ENCODE data around the gene COPG1. TPM values are rescaled to one million over a fixed set of nuclear protein-coding genes. Genes with fewer than 3 reads are reported as not detected.
A peak's percentile ranks its signal among the peaks of the same experiment; 100 is the strongest.

The COPG1 gene
- total RNA-seq, 1 donor from 2014 or later, result 65.4 TPM

DNA sequence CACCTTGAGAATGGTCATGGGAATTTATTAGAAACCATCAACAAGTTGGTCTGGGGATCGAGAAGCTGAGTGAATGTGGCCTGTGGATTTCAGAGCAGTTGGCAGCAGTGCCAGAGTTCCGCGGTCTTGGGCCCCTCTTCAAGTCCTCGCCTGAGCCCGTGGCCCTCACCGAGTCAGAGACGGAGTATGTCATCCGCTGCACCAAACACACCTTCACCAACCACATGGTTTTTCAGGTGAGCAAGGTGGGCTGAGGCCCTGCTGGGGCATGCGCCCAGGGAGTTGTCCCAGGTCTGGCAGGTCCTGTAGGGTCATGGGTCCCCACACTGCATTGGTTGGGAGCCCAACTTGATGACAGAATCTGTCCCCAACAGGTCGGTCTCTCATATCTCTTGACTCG is 22.3 kb downstream of the COPG1 start:
- H3K4me1 Mint-ChIP-seq, result no peaks in the 10 kb centered on the region
- no peaks in the 10 kb centered on the region for H4K20me1 ChIP-seq (ENCODE audit: low read depth)
- no peak overlapping the region for H2AFZ ChIP-seq (replicated peaks)
- no peak overlapping the region for H3K4me3 ChIP-seq
- H3K79me2 ChIP-seq (ENCODE audit: low read depth), result no peaks in the 10 kb centered on the region
- H3K4me1 ChIP-seq, result no peaks in the 10 kb centered on the region
- no peaks in the 10 kb centered on the region for H3F3A ChIP-seq (ENCODE audit: low read depth)
- no peak overlapping the region for H3K27ac ChIP-seq
- H3K27ac Mint-ChIP-seq, result no peak overlapping the region
- H3K36me3 ChIP-seq, result peaks cover 4% of the 10 kb centered on the region
- no peak overlapping the region for H3K4me2 ChIP-seq
- TF ChIP-seq EZH2phosphoT487 (IDR thresholded peaks at IDR 0.05) (no peak), EZH2 (IDR thresholded peaks at IDR 0.05) (no peak)
- TF ChIP-seq, protein P1, sequence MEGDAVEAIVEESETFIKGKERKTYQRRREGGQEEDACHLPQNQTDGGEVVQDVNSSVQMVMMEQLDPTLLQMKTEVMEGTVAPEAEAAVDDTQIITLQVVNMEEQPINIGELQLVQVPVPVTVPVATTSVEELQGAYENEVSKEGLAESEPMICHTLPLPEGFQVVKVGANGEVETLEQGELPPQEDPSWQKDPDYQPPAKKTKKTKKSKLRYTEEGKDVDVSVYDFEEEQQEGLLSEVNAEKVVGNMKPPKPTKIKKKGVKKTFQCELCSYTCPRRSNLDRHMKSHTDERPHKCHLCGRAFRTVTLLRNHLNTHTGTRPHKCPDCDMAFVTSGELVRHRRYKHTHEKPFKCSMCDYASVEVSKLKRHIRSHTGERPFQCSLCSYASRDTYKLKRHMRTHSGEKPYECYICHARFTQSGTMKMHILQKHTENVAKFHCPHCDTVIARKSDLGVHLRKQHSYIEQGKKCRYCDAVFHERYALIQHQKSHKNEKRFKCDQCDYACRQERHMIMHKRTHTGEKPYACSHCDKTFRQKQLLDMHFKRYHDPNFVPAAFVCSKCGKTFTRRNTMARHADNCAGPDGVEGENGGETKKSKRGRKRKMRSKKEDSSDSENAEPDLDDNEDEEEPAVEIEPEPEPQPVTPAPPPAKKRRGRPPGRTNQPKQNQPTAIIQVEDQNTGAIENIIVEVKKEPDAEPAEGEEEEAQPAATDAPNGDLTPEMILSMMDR (IDR thresholded peaks at IDR 0.05), result no peak
- H3K27me3 Mint-ChIP-seq (ENCODE audit: insufficient read depth, low read depth), result peaks cover 2% of the 10 kb centered on the region
- DNase-seq (ENCODE audit: low spot score), result no peak
- H3K27me3 ChIP-seq, result no peaks in the 10 kb centered on the region
- no peak overlapping the region for H3K4me3 Mint-ChIP-seq
- H3K9me3 ChIP-seq (ENCODE audit: low read depth), result no peaks in the 10 kb centered on the region
- peaks cover 33% of the 10 kb centered on the region for H3K36me3 Mint-ChIP-seq
- no peak overlapping the region for H3K9ac ChIP-seq
- no peaks in the 10 kb centered on the region for H3K9me3 Mint-ChIP-seq

DNA sequence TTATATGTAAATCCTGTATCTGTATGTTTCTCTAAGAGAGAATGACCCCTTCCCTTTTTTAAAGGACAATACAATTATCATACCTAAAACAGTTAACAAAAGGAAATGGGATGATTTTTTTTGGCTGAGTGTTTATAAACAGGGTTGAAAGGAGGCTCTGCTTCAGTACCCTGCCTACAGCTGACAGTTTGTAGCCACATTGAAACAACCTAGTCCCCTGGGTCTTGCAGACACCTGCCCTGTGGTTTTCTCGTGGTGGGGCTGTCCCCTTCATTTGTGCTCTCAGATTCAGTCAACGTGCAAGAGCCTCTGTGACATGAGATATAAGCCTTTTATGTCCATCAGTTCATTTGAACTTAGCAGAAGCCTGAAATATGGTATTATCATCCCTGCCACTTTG is 27.0 kb downstream of the COPG1 start:
- TF ChIP-seq EZH2phosphoT487 (IDR thresholded peaks at IDR 0.05) (no peak), EZH2 (IDR thresholded peaks at IDR 0.05) (no peak)
- TF ChIP-seq, protein P1 (IDR thresholded peaks at IDR 0.05), result no peak
- Histone ChIP-seq H4K20me1 (ENCODE audit: low read depth) (peaks cover 3% of the 10 kb centered on the region), H3K79me2 (ENCODE audit: low read depth) (peaks cover 19% of the 10 kb centered on the region), H3K27ac (no peak overlapping the region), H3K4me3 (no peak overlapping the region), H2AFZ (replicated peaks) (no peak overlapping the region), H3K27me3 (no peaks in the 10 kb centered on the region), H3K36me3 (peaks cover 4% of the 10 kb centered on the region), H3F3A (ENCODE audit: low read depth) (peaks cover 26% of the 10 kb centered on the region), H3K9ac (no peak overlapping the region), H3K9me3 (ENCODE audit: low read depth) (no peaks in the 10 kb centered on the region), H3K4me2 (no peak overlapping the region), H3K4me1 (peaks cover 7% of the 10 kb centered on the region)
- H3K4me1 Mint-ChIP-seq, result peaks cover 23% of the 10 kb centered on the region
- H3K4me3 Mint-ChIP-seq, result no peak overlapping the region
- H3K9me3 Mint-ChIP-seq, result no peaks in the 10 kb centered on the region
- H3K27me3 Mint-ChIP-seq (ENCODE audit: insufficient read depth, low read depth), result peaks cover 5% of the 10 kb centered on the region
- H3K36me3 Mint-ChIP-seq, result peaks cover 19% of the 10 kb centered on the region
- no peak for DNase-seq (ENCODE audit: low spot score)
- H3K27ac Mint-ChIP-seq, result no peak overlapping the region

- H3K9ac ChIP-seq, result peak overlapping the region; percentile 25
- Mint-ChIP-seq H3K9me3 (no peaks in the 10 kb centered on the region), H3K27me3 (ENCODE audit: insufficient read depth, low read depth) (peaks cover 5% of the 10 kb centered on the region), H3K4me3 (peak overlapping the region; percentile 95), H3K4me1 (peaks cover 23% of the 10 kb centered on the region), H3K27ac (peak overlapping the region; percentile 99), H3K36me3 (peaks cover 17% of the 10 kb centered on the region)
- peaks cover 26% of the 10 kb centered on the region for H3F3A ChIP-seq (ENCODE audit: low read depth)
- peaks cover 22% of the 10 kb centered on the region for H3K79me2 ChIP-seq (ENCODE audit: low read depth)
- no peaks in the 10 kb centered on the region for H3K9me3 ChIP-seq (ENCODE audit: low read depth)
- H3K4me3 ChIP-seq, result peak overlapping the region; percentile 77
- DNase-seq (ENCODE audit: low spot score), result peak; percentile 47
- H3K27ac ChIP-seq, result peak overlapping the region; percentile 79
- H3K4me2 ChIP-seq, result peak overlapping the region; percentile 75
- H2AFZ ChIP-seq (replicated peaks), result peak overlapping the region; percentile 89
- H3K27me3 ChIP-seq, result no peaks in the 10 kb centered on the region
- H4K20me1 ChIP-seq (ENCODE audit: low read depth), result peaks cover 3% of the 10 kb centered on the region
- H3K36me3 ChIP-seq, result peaks cover 4% of the 10 kb centered on the region
- peaks cover 7% of the 10 kb centered on the region for H3K4me1 ChIP-seq
- TF ChIP-seq, protein P1 (IDR thresholded peaks at IDR 0.05), result no peak
- TF ChIP-seq EZH2phosphoT487 (IDR thresholded peaks at IDR 0.05), result no peak
- TF ChIP-seq EZH2 (IDR thresholded peaks at IDR 0.05), result no peak
These were observed 28.4 kb downstream of the COPG1 start for GRCh38 chr3:129277829-129278271.

All from neural progenitor cell (in vitro differentiated cells).